SK-N-SH (cell line): ENCODE measurements around the gene CACNA2D1. TPM values are rescaled to one million over a fixed set of nuclear protein-coding genes. Genes with fewer than 3 reads are reported as not detected.

Experiments used
- CTCF ChIA-PET: fragments of 300-600, 350-600 bp; formaldehyde crosslinking; extraction: SDS; loops from one replicate; lab custom pipeline; 2021; lab: Yijun Ruan, JAX
- POLR2A ChIA-PET: fragments of 350-600 bp; sonication (Branson Sonifier 250); formaldehyde crosslinking; extraction: SDS; loops from one replicate; lab custom pipeline; 2020; ENCODE audit warnings: antibody characterized with exemption, inconsistent platforms; lab: Yijun Ruan, JAX
- DNase-seq: peaks from one replicate; pipeline ENCODE4 v3.0.0; 2012
- H2AFZ ChIP-seq: fragments of 200-600 bp; sonication (generic); 2 replicates; pipeline ENCODE4 v1.8.1; 2016; ENCODE audit warnings: antibody characterized with exemption, mild to moderate bottlenecking, low read depth
- H3F3A ChIP-seq: fragments of 200-600 bp; sonication (generic); replicated peaks from 2 replicates; pipeline ENCODE3; 2016; ENCODE audit warnings: antibody characterized with exemption, mild to moderate bottlenecking; ENCODE audit not compliant: insufficient read depth
- H3K27ac ChIP-seq, 2 experiments: fragments of 200-500 bp in 1 of 2; fragments of 200-600 bp in 1 of 2; sonication (Bioruptor generic) in 1 of 2; sonication (generic), shearing (Covaris generic) in 1 of 2; 2 replicates each; pipeline versions ENCODE4 v1.5.1 to v1.6.1; 2014 to 2016; ENCODE audit warnings: low read depth in 2 of 2, inconsistent platforms in 1 of 2, low read length in 1 of 2, mild to moderate bottlenecking in 1 of 2, mixed read lengths in 1 of 2
- H3K27me3 ChIP-seq: fragments of 200-600 bp; sonication (generic), shearing (Covaris generic); 2 replicates; pipeline ENCODE4 v1.6.1; 2016; ENCODE audit warnings: mixed run types; ENCODE audit not compliant: insufficient read depth
- H3K36me3 ChIP-seq, 2 experiments: fragments of 200-500 bp in 1 of 2; fragments of 200-600 bp in 1 of 2; sonication (Bioruptor generic) in 1 of 2; sonication (generic) in 1 of 2; replicated peaks in 1 of 2; 2 replicates each; pipeline versions ENCODE3 to v1.5.1; 2014 to 2016; ENCODE audit warnings: low read length in 1 of 2, mild to moderate bottlenecking in 1 of 2; ENCODE audit not compliant: insufficient read depth in 2 of 2, control insufficient read depth in 1 of 2
- H3K4me1 ChIP-seq, 2 experiments: fragments of 200-500 bp in 1 of 2; fragments of 200-600 bp in 1 of 2; sonication (Bioruptor generic) in 1 of 2; sonication (generic), shearing (Covaris generic) in 1 of 2; 2 replicates each; pipeline versions ENCODE4 v1.5.1 to v1.6.1; 2014 to 2016; ENCODE audit warnings: low read depth in 1 of 2, low read length in 1 of 2, mixed run types in 1 of 2; ENCODE audit not compliant: insufficient read depth in 2 of 2, control insufficient read depth in 1 of 2
- H3K4me2 ChIP-seq: fragments of 200-600 bp; sonication (generic), shearing (Covaris generic); 2 replicates; pipeline ENCODE4 v1.6.1; 2017; ENCODE audit warnings: mixed run types
- H3K4me3 ChIP-seq, 2 experiments: fragments of 200-500 bp in 1 of 2; fragments of 200-600 bp in 1 of 2; sonication (Bioruptor generic) in 1 of 2; sonication (generic), shearing (Covaris generic) in 1 of 2; 2 replicates each; pipeline versions ENCODE4 v1.5.1 to v1.8.1; 2014 to 2016; ENCODE audit warnings: low read depth in 2 of 2, inconsistent platforms in 1 of 2, low read length in 1 of 2, mild to moderate bottlenecking in 1 of 2, mixed read lengths in 1 of 2, moderate library complexity in 1 of 2
- H3K79me2 ChIP-seq: fragments of 200-600 bp; sonication (generic); 2 replicates; pipeline ENCODE4 v1.8.1; 2017; ENCODE audit warnings: mild to moderate bottlenecking; ENCODE audit not compliant: insufficient read depth
- H3K9ac ChIP-seq: fragments of 200-600 bp; sonication (generic); 2 replicates; pipeline ENCODE4 v1.6.1; 2017; ENCODE audit warnings: mixed run types
- H3K9me2 ChIP-seq: fragments of 200-600 bp; sonication (generic); 2 replicates; pipeline ENCODE4 v1.6.1; 2017; ENCODE audit warnings: mixed run types
- H3K9me3 ChIP-seq: fragments of 200-600 bp; sonication (generic); 2 replicates; pipeline ENCODE4 v1.6.1; 2017; ENCODE audit warnings: mixed run types, mild to moderate bottlenecking, moderate library complexity
- H4K20me1 ChIP-seq: fragments of 200-600 bp; sonication (generic); 2 replicates; pipeline ENCODE4 v1.6.1; 2017; ENCODE audit warnings: mild to moderate bottlenecking, mixed run types; ENCODE audit not compliant: insufficient read depth
- CHD2 ChIP-seq: fragments of 150-350 bp; IDR thresholded peaks from 2 replicates; pipeline ENCODE4 v1.6.1; 2018; ENCODE audit warnings: low read length; ENCODE audit not compliant: partially characterized antibody
- EP300 ChIP-seq, 2 experiments: IDR thresholded peaks; 2 replicates each; pipeline versions ENCODE4 v1.4.0 to v1.6.1; 2012; ENCODE audit warnings: borderline replicate concordance in 1 of 2, low read depth in 1 of 2, low read length in 1 of 2
- EZH2phosphoT487 ChIP-seq: fragments of 200-600 bp; sonication (generic); IDR thresholded peaks from 2 replicates; pipeline ENCODE4 v1.6.1; 2017; ENCODE audit warnings: low read depth, mixed run types, mild to moderate bottlenecking, antibody characterized with exemption, moderate library complexity, borderline replicate concordance
- FOSL2 ChIP-seq: IDR thresholded peaks from 2 replicates; pipeline ENCODE4 v1.4.0; 2012; ENCODE audit warnings: low read depth, mild to moderate bottlenecking, moderate library complexity, borderline replicate concordance
- FOXJ3 ChIP-seq: sonication (generic); formaldehyde crosslinking; IDR thresholded peaks from 2 replicates; pipeline ENCODE4 v1.5.1; 2020; ENCODE audit warnings: mild to moderate bottlenecking, missing genetic modification reagents
- FOXM1 ChIP-seq: IDR thresholded peaks from 2 replicates; pipeline ENCODE4 v1.4.0; 2012; ENCODE audit warnings: low read depth, mild to moderate bottlenecking
- GABPA ChIP-seq: IDR thresholded peaks from 2 replicates; pipeline ENCODE4 v1.4.0; 2012; ENCODE audit warnings: low read depth, mild to moderate bottlenecking
- GATA2 ChIP-seq: sonication (generic); formaldehyde crosslinking; IDR thresholded peaks from 2 replicates; pipeline ENCODE4 v1.5.0; 2020; ENCODE audit warnings: mild to moderate bottlenecking, missing genetic modification reagents
- IRF3 ChIP-seq: fragments of 150-350 bp; IDR thresholded peaks from 2 replicates; pipeline ENCODE4 v1.6.1; 2016; ENCODE audit warnings: mild to moderate bottlenecking, low read depth, low read length
- JUND ChIP-seq: IDR thresholded peaks from 2 replicates; pipeline ENCODE4 v1.4.0; 2012
- MAX ChIP-seq: IDR thresholded peaks from 2 replicates; pipeline ENCODE4 v1.4.0; 2012; ENCODE audit warnings: low read depth
- MEF2A ChIP-seq: IDR thresholded peaks from 2 replicates; pipeline ENCODE4 v1.4.0; 2012; ENCODE audit warnings: low read depth, borderline replicate concordance
- MXI1 ChIP-seq: IDR thresholded peaks from 2 replicates; pipeline ENCODE4 v1.6.1; 2012; ENCODE audit warnings: mild to moderate bottlenecking, low read depth, low read length, improper control_type of control experiment
- PBX3 ChIP-seq: IDR thresholded peaks from 2 replicates; pipeline ENCODE4; 2012
- RAD21 ChIP-seq: IDR thresholded peaks from 2 replicates; pipeline ENCODE4 v1.6.1; 2012; ENCODE audit warnings: mild to moderate bottlenecking, low read length
- RCOR1 ChIP-seq: fragments of 150-350 bp; IDR thresholded peaks from 2 replicates; pipeline ENCODE4 v1.6.1; 2017; ENCODE audit warnings: antibody characterized with exemption, low read length
- RFX5 ChIP-seq: IDR thresholded peaks from 2 replicates; pipeline ENCODE4 v1.6.1; 2012; ENCODE audit warnings: mild to moderate bottlenecking, improper control_type of control experiment, low read length
- SMC3 ChIP-seq: IDR thresholded peaks from 2 replicates; pipeline ENCODE4 v1.6.1; 2012; ENCODE audit warnings: low read depth, low read length, improper control_type of control experiment
- TAF1 ChIP-seq: IDR thresholded peaks from 2 replicates; pipeline ENCODE4 v1.6.1; 2012; ENCODE audit warnings: low read depth, mild to moderate bottlenecking, low read length, moderate library complexity, borderline replicate concordance
- TEAD4 ChIP-seq: IDR thresholded peaks from 2 replicates; pipeline ENCODE4 v1.4.0; 2012; ENCODE audit warnings: mild to moderate bottlenecking, borderline replicate concordance; ENCODE audit not compliant: insufficient read depth
- USF1 ChIP-seq: IDR thresholded peaks from 2 replicates; pipeline ENCODE4 v1.4.0; 2012; ENCODE audit warnings: low read depth, borderline replicate concordance
- USF2 ChIP-seq: fragments of 150-350 bp; IDR thresholded peaks from 2 replicates; pipeline ENCODE4 v1.6.1; 2017; ENCODE audit warnings: antibody characterized with exemption, low read length, low read depth, borderline replicate concordance
- YY1 ChIP-seq: IDR thresholded peaks from 2 replicates; pipeline ENCODE4 v1.4.0; 2012; ENCODE audit warnings: low read depth, mild to moderate bottlenecking
- ZBTB33 ChIP-seq: IDR thresholded peaks from 2 replicates; pipeline ENCODE4 v1.4.0; 2012; ENCODE audit warnings: low read depth, borderline replicate concordance
- WGBS: methylation state at CpG from one replicate; pipeline ENCODE4 v1.1.6; 2017; ENCODE audit warnings: low lambda C conversion rate; 5-methylcytosine and 5-hydroxymethylcytosine counted together
- polyA plus RNA-seq, 3 experiments: library from polyadenylated mRNA; depleted of rRNA; stranded (reverse); fragments of >200 nt; gene quantifications; 2 replicates each; pipeline ENCODE4 v1.2.3, GENCODE V29; 2012

CACNA2D1 gene
- polyA plus RNA-seq, 1 of the 3 experiments (the other 2 are of a cell fraction): 3.4 TPM

GRCh38 chr7:82428186-82428961 lies 15.2 kb downstream of the CACNA2D1 start:
- H4K20me1 ChIP-seq: no peaks in the 10 kb centered on the region
- DNase-seq: no peak
- H3K27ac ChIP-seq: peak overlapping the region; percentile 12 to 69
- CTCF ChIA-PET: interaction anchor here (0.9 to 1.9 kb wide), 2 partner anchors 8 to 177 kb away, joined by 3 to 7 read pairs; no protein-coding TSS in a partner anchor
- H3K36me3 ChIP-seq: no peaks in the 10 kb centered on the region
- no peaks in the 10 kb centered on the region for H3K27me3 ChIP-seq
- peaks cover 7% of the 10 kb centered on the region; the same call in 1 of the 2 replicates for H3K79me2 ChIP-seq
- peak overlapping the region in 1 of 2 experiments; percentile 21; a peak in 1 of 4 replicates for H3K4me3 ChIP-seq
- no peaks in the 10 kb centered on the region for H3K9me3 ChIP-seq
- POLR2A ChIA-PET: no interaction called here
- H2AFZ ChIP-seq: peak overlapping the region; percentile 54
- peak overlapping the region; percentile 9; the same call in 1 of the 2 replicates for H3K9ac ChIP-seq
- peaks cover 3 to 11% of the 10 kb centered on the region in 2 experiments; a peak in 2 of 4 replicates for H3K4me1 ChIP-seq
- 43% methylated on average over 2 of the region's 2 CpGs for WGBS
- H3K9me2 ChIP-seq: no peaks in the 10 kb centered on the region
- peak overlapping the region; percentile 63 for H3K4me2 ChIP-seq
- H3F3A ChIP-seq: peaks cover 17% of the 10 kb centered on the region
- TF ChIP-seq USF1 (no peak), RAD21 (no peak), RFX5 (no peak), GABPA (no peak), YY1 (peak; percentile 16; the same call in 1 of the 2 replicates), MXI1 (no peak), GATA2 (CRISPR knock-in tag) (no peak), TEAD4 (no peak), FOXM1 (no peak), RCOR1 (no peak), FOSL2 (peak; percentile 53; the same call in 1 of the 2 replicates), JUND (peak; percentile 44; the same call in 1 of the 2 replicates), SMC3 (no peak), ZBTB33 (no peak), PBX3 (peak; percentile 74), TAF1 (no peak), USF2 (no peak), EP300 (IDR thresholded peaks at IDR 0.05; ENCODE audit: borderline replicate concordance in 1 of 2, low read depth in 1 of 2, low read length in 1 of 2) (peak in 1 of 2 experiments; percentile 48; a peak in 1 of 4 replicates), IRF3 (no peak), MAX (no peak), CHD2 (no peak), EZH2phosphoT487 (no peak), FOXJ3 (CRISPR knock-in tag) (no peak), MEF2A (no peak)
